B cell (primary cell): Measurements from ENCODE around the gene CARTPT. TPM values are rescaled to one million over a fixed set of nuclear protein-coding genes. Genes with fewer than 3 reads are reported as not detected.

Source experiments
- ATAC-seq: fragments of 200-7000 bp; cut with Tn5 transposase; one replicate; pipeline ENCODE4 v1.10.0; 2021; ENCODE audit warnings: low read depth, mild to moderate bottlenecking, moderate number of reproducible peaks, moderate library complexity
- CTCF ChIA-PET: fragments of 350-600 bp; sonication (Branson Sonifier 250); formaldehyde crosslinking; loops from one replicate; lab custom pipeline; 2021; ENCODE audit warnings: antibody characterized with exemption, inconsistent platforms; lab: Charles Lee
- POLR2A ChIA-PET: fragments of 350-600 bp; sonication (Branson Sonifier 250); formaldehyde crosslinking; loops from one replicate; lab custom pipeline; 2021; ENCODE audit warnings: antibody characterized with exemption; lab: Charles Lee
- DNase-seq: peaks from one replicate; pipeline ENCODE4 v3.0.0; 2013
- H2AFZ ChIP-seq: 2 replicates; pipeline ENCODE4 v1.6.1; 2012; ENCODE audit warnings: mild to moderate bottlenecking, low read depth, low read length; ENCODE audit not compliant: insufficient read depth, poor library complexity, severe bottlenecking
- H3K27ac ChIP-seq, 2 donors: 1 replicate in 1 of 2; 2 replicates in 1 of 2; pipeline ENCODE4 v1.5.1; 2012 to 2013; ENCODE audit warnings: low read length in 2 of 2, mild to moderate bottlenecking in 2 of 2, moderate library complexity in 1 of 2
- H3K27me3 ChIP-seq, 4 experiments: fragments of 200-600 bp in 1 of 4; sonication (generic) in 1 of 4; replicated peaks in 1 of 4; 1 replicate in 2 of 4; 2 replicates in 2 of 4; pipeline versions ENCODE4 v1.6.1 to v1.7.0; 2013 to 2016; ENCODE audit warnings: low read length in 3 of 4, mild to moderate bottlenecking in 2 of 4, mixed read lengths in 1 of 4, moderate library complexity in 1 of 4; ENCODE audit not compliant: insufficient read depth in 4 of 4, control insufficient read depth in 3 of 4; ENCODE audit errors: control extremely low read depth in 1 of 4
- H3K36me3 ChIP-seq, 2 experiments: replicated peaks in 1 of 2; 1 replicate in 1 of 2; 2 replicates in 1 of 2; pipeline versions ENCODE4 v1.6.1 to v1.7.1; 2013; ENCODE audit warnings: low read length in 1 of 2; ENCODE audit not compliant: insufficient read depth in 2 of 2, control insufficient read depth in 1 of 2; ENCODE audit errors: control extremely low read depth in 1 of 2, extremely low read depth in 1 of 2
- H3K4me1 ChIP-seq, 2 donors: fragments of 200-600 bp in 1 of 2; sonication (generic) in 1 of 2; 1 replicate in 1 of 2; 2 replicates in 1 of 2; pipeline versions ENCODE4 v1.5.1 to v1.6.1; 2013 to 2017; ENCODE audit warnings: low read length in 2 of 2; ENCODE audit not compliant: control insufficient read depth in 2 of 2, insufficient read depth in 2 of 2
- H3K4me2 ChIP-seq: replicated peaks from 2 replicates; pipeline ENCODE3; 2012; ENCODE audit warnings: mild to moderate bottlenecking, low read depth, low read length; ENCODE audit not compliant: poor library complexity, severe bottlenecking
- H3K4me3 ChIP-seq, 5 experiments: fragments of 200-600 bp in 1 of 5; sonication (generic) in 1 of 5; 1 replicate in 3 of 5; 2 replicates in 2 of 5; pipeline versions ENCODE4 v1.5.1 to v1.7.0; 2011 to 2016; ENCODE audit warnings: low read length in 4 of 5, mild to moderate bottlenecking in 4 of 5, low read depth in 2 of 5, control low read depth in 1 of 5, moderate library complexity in 1 of 5; ENCODE audit not compliant: insufficient read depth in 1 of 5; ENCODE audit errors: control extremely low read depth in 1 of 5, extremely low read depth in 1 of 5
- H3K79me2 ChIP-seq: fragments of 200-600 bp; sonication (generic); one replicate; pipeline ENCODE4 v1.6.0; 2016; ENCODE audit warnings: low read length; ENCODE audit not compliant: control insufficient read depth, insufficient read depth
- H3K9ac ChIP-seq: fragments of 200-600 bp; sonication (generic); 2 replicates; pipeline ENCODE4 v1.6.1; 2017; ENCODE audit warnings: mild to moderate bottlenecking, low read length, moderate library complexity
- H3K9me3 ChIP-seq, 3 donors: one replicate each; pipeline versions ENCODE4 v1.6.1 to v1.7.1; 2013; ENCODE audit warnings: low read length in 2 of 3; ENCODE audit not compliant: control insufficient read depth in 2 of 3, insufficient read depth in 1 of 3; ENCODE audit errors: control extremely low read depth in 1 of 3
- H4K20me1 ChIP-seq: 2 replicates; pipeline ENCODE4 v1.6.0; 2012; ENCODE audit warnings: mild to moderate bottlenecking, low read length; ENCODE audit not compliant: insufficient read depth, control insufficient read depth, poor library complexity, severe bottlenecking
- H3K27ac Mint-ChIP-seq: one replicate; pipeline ENCODE4 v1.8.0; 2021; ENCODE audit warnings: mixed read lengths
- H3K27me3 Mint-ChIP-seq: one replicate; pipeline ENCODE4 v1.8.0; 2021; ENCODE audit warnings: mixed read lengths
- H3K4me1 Mint-ChIP-seq: one replicate; pipeline ENCODE4 v1.8.0; 2021; ENCODE audit warnings: mixed read lengths
- H3K4me3 Mint-ChIP-seq: one replicate; pipeline ENCODE4 v1.8.0; 2021; ENCODE audit warnings: mixed read lengths
- H3K9me3 Mint-ChIP-seq: one replicate; pipeline ENCODE4 v1.8.0; 2022; ENCODE audit warnings: mixed read lengths; ENCODE audit not compliant: insufficient read depth
- EZH2 ChIP-seq: IDR thresholded peaks from 2 replicates; pipeline ENCODE4 v1.6.1; 2012; ENCODE audit warnings: borderline replicate concordance, low read depth, mild to moderate bottlenecking, moderate library complexity, low read length; ENCODE audit not compliant: insufficient read depth, poor library complexity, severe bottlenecking
- WGBS: methylation state at CpG from one replicate; pipeline ENCODE4 v1.1.5; 2013; ENCODE audit warnings: missing lambda C conversion rate; ENCODE audit not compliant: insufficient coverage; 5-methylcytosine and 5-hydroxymethylcytosine counted together
- intact Hi-C: fragments of 100-400 bp; cut with micrococcal nuclease; formaldehyde crosslinking; loops from one replicate; pipeline ENCODE4 v1.10.0; 2022
- polyA plus RNA-seq: library from polyadenylated mRNA; depleted of rRNA; stranded (reverse); fragments of >200 nt; gene quantifications from 2 replicates; pipeline ENCODE4 v1.2.3, GENCODE V29; 2012
- total RNA-seq, 2 donors: library from RNA; stranded (reverse); fragments of 120-200 nt in 1 of 2; gene quantifications; 1 replicate in 1 of 2; 2 replicates in 1 of 2; pipeline versions ENCODE4 v1.2.3 to v1.2.4, GENCODE V29; 2013 to 2022
- TF ChIP-seq, protein P1 (sequence below): fragments of 200-600 bp; IDR thresholded peaks from one replicate; pipeline ENCODE4 v1.8.0; 2022; ENCODE audit warnings: antibody characterized with exemption, mild to moderate bottlenecking

CARTPT gene
- total and polyA plus RNA-seq, 2 donors (not counting 1 experiment from before 2014, with no cell fraction given): not detected

DNA sequence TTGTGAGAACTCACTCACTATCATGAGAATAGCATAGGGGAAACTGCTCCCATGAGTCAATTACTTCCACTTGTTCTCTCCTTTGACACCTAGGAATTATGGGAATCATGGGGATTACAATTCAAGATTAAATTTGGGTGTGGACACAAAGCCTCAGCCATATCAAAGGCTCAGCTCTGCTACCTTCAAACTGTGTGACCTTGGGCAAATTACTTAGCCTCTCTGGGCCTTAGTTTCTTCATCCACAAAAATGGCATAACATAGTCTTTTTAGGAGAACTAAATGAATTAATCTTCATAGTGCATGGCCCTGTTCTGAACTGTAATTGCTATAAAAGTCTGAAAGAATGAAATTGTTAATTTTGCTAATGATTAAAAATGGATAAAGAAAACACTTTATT, 18.3 kb upstream of the CARTPT start:
- TF ChIP-seq, protein P1, sequence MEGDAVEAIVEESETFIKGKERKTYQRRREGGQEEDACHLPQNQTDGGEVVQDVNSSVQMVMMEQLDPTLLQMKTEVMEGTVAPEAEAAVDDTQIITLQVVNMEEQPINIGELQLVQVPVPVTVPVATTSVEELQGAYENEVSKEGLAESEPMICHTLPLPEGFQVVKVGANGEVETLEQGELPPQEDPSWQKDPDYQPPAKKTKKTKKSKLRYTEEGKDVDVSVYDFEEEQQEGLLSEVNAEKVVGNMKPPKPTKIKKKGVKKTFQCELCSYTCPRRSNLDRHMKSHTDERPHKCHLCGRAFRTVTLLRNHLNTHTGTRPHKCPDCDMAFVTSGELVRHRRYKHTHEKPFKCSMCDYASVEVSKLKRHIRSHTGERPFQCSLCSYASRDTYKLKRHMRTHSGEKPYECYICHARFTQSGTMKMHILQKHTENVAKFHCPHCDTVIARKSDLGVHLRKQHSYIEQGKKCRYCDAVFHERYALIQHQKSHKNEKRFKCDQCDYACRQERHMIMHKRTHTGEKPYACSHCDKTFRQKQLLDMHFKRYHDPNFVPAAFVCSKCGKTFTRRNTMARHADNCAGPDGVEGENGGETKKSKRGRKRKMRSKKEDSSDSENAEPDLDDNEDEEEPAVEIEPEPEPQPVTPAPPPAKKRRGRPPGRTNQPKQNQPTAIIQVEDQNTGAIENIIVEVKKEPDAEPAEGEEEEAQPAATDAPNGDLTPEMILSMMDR: no peak
- TF ChIP-seq EZH2: no peak
- H3K4me1 Mint-ChIP-seq: peaks cover 5% of the 10 kb centered on the region
- H3K9me3 Mint-ChIP-seq: peaks cover 5% of the 10 kb centered on the region
- Histone ChIP-seq H3K9me3 (peaks cover 0 to 10% (median 0%) of the 10 kb centered on the region in 3 donors), H3K9ac (no peak overlapping the region), H3K27me3 (no peaks in the 10 kb centered on the region), H2AFZ (no peak overlapping the region), H3K4me3 (no peak overlapping the region), H4K20me1 (no peaks in the 10 kb centered on the region), H3K79me2 (no peaks in the 10 kb centered on the region), H3K27ac (no peak overlapping the region), H3K4me1 (no peaks in the 10 kb centered on the region), H3K36me3 (no peaks in the 10 kb centered on the region), H3K4me2 (no peak overlapping the region)
- ATAC-seq (no peak), DNase-seq (no peak)
- ChIA-PET CTCF (no interaction called here), POLR2A (no interaction called here)
- H3K27me3 Mint-ChIP-seq: peaks cover 16% of the 10 kb centered on the region
- intact Hi-C loops: no loop called here
- H3K4me3 Mint-ChIP-seq: no peak overlapping the region
- no peak overlapping the region for H3K27ac Mint-ChIP-seq

- Histone ChIP-seq H3K36me3 (no peaks in the 10 kb centered on the region), H3K79me2 (no peaks in the 10 kb centered on the region), H3K4me2 (no peak overlapping the region), H3K27ac (no peak overlapping the region), H3K9ac (no peak overlapping the region), H3K4me1 (no peaks in the 10 kb centered on the region), H3K4me3 (no peak overlapping the region), H2AFZ (no peak overlapping the region), H4K20me1 (no peaks in the 10 kb centered on the region), H3K9me3 (peaks cover 0 to 10% (median 0%) of the 10 kb centered on the region in 3 donors), H3K27me3 (no peaks in the 10 kb centered on the region)
- CTCF ChIA-PET: no interaction called here
- H3K27ac Mint-ChIP-seq: no peak overlapping the region
- WGBS: 67% methylated on average over 3 of the region's 3 CpGs
- ATAC-seq: no peak
- DNase-seq: no peak
- peaks cover 5% of the 10 kb centered on the region for H3K9me3 Mint-ChIP-seq
- H3K27me3 Mint-ChIP-seq: peaks cover 16% of the 10 kb centered on the region
- POLR2A ChIA-PET: no interaction called here
- no peak overlapping the region for H3K4me3 Mint-ChIP-seq
- TF ChIP-seq, protein P1: no peak
- TF ChIP-seq EZH2: no peak
- H3K4me1 Mint-ChIP-seq: peaks cover 5% of the 10 kb centered on the region
- intact Hi-C loops: no loop called here
Observed at GRCh38 chr5:71701407-71701806, 17.7 kb upstream of the CARTPT start.
